ENCODE measurements around the gene GSTO1.

GSTO1 gene

GRCh38 chr10:104307576-104308438 is 53.1 kb downstream of the GSTO1 start:
- no peak for DNase-seq

DNA sequence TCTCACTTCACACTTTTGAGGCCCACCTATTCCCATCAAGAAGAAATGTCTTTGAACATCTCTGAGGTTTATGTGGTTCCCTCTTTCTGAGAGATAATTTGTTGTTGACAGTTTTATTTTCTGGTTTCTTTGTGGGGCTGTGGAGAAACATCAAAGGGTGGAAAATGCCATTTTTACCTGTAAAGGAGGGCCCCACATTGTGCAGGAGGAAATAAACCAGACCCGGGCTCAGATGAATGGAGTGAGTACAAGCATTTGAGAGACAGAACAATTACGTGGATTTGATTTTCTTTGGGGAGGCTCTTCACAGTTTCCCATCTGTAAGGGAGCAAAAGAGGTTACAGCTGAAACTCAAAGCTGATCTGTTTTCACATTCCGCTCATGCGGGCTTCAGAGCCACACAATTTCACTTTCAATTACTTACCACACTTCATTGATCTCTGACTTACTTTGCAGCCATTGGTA is 53.8 kb downstream of the GSTO1 start:
- DNase-seq: no peak

GRCh38 chr10:104309980-104310978 is 55.6 kb downstream of the GSTO1 start:
- DNase-seq: no peak

GRCh38 chr10:104311184-104311720 is 56.6 kb downstream of the GSTO1 start:
- no peak for DNase-seq

- no peak for DNase-seq
Observed at GRCh38 chr10:104314591-104315485, 60.1 kb downstream of the GSTO1 start.

- no peak for DNase-seq
Observed at GRCh38 chr10:104315486-104315921, 60.8 kb downstream of the GSTO1 start.

- DNase-seq: no peak
Observed at GRCh38 chr10:104316321-104317099, 61.8 kb downstream of the GSTO1 start.

Data from NCI-H1048 (cell line).